ENCODE measurements around the gene KLLN.
"Not testable (repeated sequence)": the region's sequence is repeated elsewhere in the genome, so short reads cannot be mapped to it uniquely, and the experiment has no call there.

KLLN gene, protein sequence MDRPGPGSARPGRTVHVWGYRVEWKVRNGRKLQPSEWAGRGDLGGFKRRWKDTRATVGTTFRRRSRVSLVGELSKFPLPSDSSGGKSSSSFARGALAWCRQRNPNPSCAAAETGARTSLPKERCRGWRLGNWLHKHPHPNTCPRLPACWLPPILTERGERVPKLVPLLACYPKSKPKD

DNA sequence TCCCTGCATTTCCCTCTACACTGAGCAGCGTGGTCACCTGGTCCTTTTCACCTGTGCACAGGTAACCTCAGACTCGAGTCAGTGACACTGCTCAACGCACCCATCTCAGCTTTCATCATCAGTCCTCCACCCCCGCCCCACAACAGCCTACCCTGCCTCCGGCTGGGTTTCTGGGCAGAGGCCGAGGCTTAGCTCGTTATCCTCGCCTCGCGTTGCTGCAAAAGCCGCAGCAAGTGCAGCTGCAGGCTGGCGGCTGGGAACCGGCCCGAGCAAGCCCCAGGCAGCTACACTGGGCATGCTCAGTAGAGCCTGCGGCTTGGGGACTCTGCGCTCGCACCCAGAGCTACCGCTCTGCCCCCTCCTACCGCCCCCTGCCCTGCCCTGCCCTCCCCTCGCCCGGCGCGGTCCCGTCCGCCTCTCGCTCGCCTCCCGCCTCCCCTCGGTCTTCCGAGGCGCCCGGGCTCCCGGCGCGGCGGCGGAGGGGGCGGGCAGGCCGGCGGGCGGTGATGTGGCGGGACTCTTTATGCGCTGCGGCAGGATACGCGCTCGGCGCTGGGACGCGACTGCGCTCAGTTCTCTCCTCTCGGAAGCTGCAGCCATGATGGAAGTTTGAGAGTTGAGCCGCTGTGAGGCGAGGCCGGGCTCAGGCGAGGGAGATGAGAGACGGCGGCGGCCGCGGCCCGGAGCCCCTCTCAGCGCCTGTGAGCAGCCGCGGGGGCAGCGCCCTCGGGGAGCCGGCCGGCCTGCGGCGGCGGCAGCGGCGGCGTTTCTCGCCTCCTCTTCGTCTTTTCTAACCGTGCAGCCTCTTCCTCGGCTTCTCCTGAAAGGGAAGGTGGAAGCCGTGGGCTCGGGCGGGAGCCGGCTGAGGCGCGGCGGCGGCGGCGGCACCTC lies at the start of gene KLLN, which contains the start of gene PTEN:
TSS of gene KLLN (minus strand) at position 481 of the 891 bp plus-strand sequence. CDS start 1,046 bp downstream, outside the sequence.
TSS of gene PTEN (plus strand) at position 573 of the 891 bp plus-strand sequence. CDS start 845 bp downstream, outside the sequence.
- DNase-seq (ENCODE audit: low read depth in 2 of 2): peak; percentile 89 to 90

DNA sequence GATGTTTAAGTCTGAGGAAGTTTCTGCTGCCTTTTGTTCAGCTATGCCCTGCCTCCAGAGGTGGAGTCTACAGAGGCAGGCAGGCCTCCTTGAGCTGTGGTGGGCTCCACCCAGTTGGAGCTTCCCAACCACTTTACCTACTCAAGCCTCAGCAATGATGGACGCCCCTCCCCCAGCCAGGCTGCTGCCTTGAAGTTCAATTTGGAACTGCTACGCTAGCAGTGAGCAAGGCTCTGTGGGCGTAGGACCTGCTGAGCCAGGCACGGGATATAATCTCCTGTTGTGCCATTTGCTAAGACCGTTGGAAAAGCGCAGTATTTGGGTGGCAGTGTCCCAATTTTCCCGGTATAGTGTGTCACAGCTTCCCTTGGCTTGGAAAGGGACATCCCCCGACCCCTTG lies 40.1 kb upstream of the KLLN start:
- not testable (repeated sequence) for DNase-seq (ENCODE audit: low read depth in 2 of 2)

DNA sequence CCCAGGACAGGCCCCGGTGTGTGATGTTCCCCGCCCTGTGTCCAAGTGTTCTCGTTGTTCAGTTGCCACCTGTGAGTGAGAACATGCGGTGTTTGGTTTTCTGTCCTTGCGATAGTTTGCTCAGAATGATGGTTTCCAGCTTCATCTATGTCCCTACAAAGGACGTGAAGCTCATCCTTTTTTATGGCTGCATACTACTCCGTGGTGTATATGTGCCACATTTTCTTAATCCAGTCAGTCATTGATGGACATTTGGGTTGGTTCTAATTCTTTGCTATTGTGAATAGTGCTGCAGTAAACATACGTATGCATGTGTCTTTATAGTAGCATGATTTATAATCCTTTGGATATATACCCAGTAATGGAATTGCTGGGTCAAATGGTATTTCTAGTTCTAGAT lies 34.6 kb upstream of the KLLN start:
- not testable (repeated sequence) for DNase-seq (ENCODE audit: low read depth in 2 of 2)

DNA sequence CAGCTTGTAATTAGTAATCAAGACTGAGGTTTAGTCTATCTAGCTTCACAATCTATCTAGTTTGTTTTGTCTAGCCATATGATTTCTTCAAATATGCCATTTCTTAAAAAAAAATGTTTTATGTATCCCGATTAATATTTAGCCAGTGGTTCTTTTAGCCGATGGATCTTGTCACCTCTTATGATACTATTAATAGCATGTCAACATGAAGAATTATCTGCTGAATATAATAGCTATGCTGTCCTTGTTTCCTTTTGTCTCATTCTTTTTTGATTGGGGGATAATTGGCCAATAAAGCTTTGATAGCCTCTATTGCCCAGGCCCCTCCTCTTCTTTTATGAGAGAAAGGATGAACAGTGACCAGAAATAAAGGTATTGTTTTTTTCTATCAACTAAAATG lies 32.9 kb upstream of the KLLN start:
- no peak for DNase-seq (ENCODE audit: low read depth in 2 of 2)

DNA sequence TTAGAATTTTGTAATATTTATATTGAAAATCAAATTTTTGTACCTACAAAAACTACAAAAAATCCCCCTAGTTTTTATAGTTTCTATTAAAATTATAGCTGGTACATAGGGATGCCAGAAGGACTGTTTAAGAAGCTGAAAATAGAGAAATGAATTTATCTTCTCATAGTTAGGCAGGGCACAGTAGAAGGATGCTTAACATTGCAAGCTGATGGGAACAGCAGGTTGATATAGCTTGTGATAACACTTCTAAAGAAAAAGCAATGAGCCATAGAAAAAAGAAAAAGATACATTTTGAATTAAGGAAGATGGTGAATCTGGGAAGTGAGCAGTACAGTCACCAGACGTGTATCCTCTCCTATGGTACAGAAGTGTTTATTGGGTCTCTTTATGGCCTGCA lies 32.1 kb upstream of the KLLN start:
- no peak for DNase-seq (ENCODE audit: low read depth in 2 of 2)

DNA sequence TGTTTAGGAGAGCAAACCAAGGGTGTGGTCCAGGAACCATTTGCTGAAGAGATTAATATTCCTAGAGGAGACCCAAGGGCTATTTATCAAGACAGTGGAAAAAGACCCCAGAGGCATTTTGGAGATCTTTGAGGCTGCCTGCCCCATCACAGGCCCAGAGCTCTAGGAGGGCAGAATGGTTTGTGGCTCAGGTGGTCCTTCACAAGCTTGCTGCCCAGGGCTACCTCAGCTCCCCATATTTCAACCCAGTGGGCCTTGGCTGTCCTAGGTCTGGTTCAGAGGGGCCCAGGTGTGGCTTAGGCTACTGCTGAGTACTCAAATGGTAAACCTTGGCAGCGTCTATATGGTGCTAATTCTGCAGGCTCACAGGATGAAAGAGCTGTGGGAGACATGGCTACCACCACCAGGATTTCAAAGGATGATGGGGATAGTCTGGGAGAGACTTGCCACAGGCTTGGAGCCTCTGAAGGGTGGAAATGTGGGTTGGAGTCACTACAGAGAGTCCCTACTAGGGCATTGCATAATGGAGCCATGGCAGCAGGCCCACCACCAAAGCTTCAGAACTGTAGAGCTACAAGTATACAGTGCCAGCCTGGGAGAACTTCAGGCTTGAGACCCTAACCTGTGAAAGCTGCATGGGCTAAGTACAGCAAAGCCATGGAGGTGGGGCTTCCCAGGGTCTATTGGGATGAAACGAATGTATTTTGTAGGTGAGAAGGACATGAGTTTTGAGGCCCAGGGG lies 24.4 kb upstream of the KLLN start:
- DNase-seq (ENCODE audit: low read depth in 2 of 2): no peak

DNA sequence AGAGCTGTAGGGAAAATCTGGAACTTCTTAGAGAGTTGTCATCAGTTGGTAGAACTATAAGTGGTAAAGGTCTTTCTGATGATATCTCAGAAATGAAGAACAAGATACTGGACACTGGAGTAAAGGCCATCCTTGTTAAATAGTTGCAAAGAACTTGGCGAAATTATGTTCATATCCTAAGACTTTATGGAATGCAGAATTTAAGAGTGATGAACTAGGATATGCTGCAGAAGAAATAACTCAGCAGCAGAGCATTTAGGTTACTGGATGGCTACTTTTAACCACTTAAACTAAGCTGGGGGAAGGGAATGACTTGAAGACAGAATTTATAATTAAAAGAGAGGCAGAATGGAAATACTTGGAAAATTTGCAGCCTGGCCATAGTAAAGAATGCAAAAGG lies 23.8 kb upstream of the KLLN start:
- DNase-seq (ENCODE audit: low read depth in 2 of 2): no peak

DNA sequence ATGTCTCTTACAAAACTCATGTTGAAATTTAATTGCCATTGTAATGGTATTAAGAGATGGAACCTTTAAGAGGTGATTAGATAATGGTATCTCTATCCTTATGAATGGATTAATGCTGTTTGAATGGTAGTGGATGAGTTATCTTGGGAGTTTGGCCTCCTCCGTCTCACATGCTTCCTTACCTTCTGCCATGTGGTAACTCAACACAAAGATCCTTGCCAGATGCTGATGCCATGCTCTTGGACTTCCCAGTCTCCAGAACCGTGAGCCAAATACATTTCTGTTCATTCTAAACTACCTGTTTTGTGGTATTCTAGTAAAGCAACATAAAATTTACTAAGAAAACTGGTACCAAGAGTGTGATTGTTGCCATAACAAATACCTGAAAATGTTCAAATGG lies 23.3 kb upstream of the KLLN start:
- DNase-seq (ENCODE audit: low read depth in 2 of 2): no peak

DNA sequence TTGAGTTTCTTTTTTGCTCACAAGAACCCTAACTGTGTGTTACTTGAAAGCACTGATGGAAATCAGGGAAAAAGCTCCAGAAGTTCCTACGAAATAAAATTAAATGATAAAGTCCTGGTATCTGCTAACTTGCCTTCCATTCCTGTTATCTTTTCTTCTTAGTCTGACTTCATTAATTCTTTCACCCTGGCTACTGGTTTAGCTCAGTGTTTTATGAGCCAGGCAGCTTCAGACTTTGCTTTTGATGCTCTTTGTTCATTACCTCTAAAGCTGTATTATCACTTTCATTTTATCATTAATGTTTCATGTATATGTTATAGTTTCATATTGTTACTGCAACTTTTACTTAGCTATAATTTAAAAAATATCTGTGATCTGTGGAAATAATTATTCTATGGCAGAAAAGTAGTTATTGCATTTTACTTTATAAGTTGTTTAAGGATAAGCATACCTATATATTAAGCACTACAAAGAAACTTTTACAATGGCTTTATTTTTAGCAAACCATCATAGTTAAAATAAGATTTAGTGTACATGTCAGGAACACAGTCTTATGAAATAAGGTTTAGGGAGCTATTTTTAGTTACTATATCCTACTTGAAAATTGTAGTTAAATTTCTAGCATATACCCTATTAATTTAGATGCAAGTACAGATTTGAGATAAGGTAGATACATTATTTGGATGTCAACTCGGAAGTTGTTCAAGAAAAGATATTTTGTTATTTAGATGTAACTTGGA lies 19.4 kb upstream of the KLLN start:
- no peak for DNase-seq (ENCODE audit: low read depth in 2 of 2)

DNA sequence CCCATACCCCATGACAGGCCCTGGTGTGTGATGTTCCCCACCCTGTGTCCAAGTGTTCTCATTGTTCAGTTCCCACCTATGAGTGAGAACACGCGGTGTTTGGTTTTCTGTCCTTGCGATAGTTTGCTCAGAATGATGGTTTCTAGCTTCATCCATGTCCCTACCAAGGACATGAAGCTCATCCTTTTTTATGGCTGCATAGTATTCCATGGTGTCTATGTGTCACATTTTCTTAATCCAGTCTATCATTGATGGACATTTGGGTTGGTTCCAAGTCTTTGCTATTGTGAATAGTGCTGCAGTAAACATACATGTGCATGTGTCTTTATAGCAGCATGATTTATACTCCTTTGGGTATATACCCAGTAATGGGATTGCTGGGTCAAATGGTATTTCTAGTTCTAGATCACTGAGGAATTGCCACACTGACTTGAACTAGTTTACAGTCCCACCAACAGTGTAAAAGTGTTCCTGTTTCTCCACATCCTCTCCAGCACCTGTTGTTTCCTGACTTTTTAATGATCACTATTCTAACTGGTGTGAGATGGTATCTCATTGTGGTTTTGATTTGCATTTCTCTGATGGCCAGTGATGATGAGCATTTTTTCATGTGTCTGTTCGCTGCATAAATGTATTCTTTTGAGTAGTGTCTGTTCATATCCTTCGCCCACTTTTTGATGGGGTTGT lies 18.2 kb upstream of the KLLN start:
- DNase-seq (ENCODE audit: low read depth in 2 of 2): not testable (repeated sequence)

DNA sequence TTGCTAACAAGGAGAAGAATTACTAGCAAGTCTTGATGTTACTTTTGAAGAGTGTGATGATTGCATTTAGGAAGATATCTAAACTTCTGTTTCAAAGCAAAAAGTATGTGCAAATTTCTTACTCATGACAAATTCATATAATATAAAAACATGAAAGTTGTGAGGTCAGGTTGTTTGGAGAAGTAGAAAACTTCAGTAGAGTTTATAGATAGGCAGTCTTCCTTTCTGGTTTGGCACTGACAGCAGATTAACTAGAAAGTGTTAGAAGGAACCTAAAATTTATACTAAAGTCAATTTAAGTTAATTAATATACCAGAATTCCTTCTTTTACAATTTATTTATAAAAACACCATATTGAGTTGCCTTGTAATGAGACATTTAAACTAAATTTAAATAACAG lies 17.0 kb upstream of the KLLN start:
- DNase-seq (ENCODE audit: low read depth in 2 of 2): no peak

DNA sequence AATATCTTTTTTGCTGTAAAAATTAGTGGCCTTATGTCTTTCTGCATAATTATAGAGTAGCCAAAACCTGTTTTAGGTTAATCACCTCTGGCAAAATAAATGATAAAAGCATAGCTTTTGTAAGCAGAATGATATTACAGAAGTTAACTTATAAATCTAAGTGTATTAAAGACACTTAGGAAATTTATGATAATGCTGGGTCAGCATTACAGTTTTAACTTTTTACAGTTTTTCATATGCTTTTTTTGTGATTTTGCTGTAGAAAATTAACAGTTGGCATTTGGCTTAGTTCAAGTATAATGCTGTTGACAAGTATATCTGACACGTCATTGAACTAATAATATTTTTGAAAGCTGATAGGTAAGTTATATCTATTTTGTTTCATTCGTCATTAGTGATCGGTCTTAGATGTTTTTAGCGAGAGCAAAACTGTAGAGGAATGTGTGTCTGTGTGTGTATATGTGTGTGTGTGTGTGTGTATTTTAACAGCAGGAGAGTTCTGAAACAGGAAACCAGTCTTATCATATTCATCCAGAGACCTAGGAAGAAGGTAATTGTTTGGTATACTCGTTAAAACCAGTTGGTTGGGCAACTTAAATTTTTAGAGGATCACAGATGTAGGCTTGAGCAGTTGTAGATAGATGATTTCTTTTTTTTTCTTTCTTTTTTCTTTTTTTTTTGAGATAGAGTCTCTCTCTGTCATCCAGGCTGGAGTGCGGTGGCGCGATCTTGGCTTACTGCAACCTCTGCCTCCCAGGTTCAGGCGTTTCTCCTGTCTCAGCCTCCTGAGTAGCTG lies 15.5 kb upstream of the KLLN start:
- no peak for DNase-seq (ENCODE audit: low read depth in 2 of 2)

DNA sequence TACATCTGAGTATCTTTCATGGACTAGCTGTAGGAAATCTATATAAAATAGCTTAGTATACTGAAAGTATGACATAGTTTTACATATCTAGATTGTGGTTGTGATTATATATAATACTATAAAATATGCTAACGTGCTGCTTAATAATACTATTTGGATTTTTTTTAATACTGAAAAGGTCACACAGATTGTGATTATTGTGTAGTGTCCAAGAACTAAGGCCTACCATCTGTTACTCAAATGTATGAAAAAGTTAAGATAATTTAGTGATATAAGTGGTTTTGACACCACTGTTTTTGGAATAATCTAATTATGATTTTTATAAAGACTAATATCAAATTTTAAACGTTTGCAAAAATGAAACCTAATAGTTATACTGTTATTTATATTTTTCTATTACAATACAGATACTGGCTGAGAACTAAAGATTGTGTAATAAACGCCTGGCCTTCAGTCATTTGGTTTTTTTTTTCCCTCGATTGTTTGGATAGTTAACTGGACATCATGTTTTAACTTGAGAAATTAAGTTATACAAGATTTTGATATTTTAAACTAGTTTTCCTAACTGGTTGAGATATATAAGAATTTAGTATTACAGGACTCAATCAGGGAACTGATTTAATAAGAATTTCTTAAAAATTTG lies 12.7 kb upstream of the KLLN start:
- no peak for DNase-seq (ENCODE audit: low read depth in 2 of 2)

DNA sequence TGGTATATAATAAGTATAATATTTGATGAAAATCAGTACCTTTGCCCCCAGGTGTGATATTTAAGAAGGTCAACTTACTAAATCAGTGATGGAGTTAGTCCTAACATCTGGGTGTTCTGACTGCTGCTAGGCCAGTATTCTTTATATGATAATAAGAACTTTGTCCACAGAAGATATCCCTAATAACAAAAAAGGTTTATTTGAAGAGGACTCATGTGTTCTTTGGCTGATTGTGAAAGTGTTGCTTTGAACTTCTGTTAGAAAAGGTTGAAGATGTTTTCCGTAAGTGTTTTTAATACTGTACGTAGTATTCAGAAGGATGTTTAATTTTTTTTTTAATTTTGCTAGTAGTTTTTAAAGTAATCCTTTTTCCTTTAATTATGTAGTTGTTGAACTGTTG lies 10.3 kb upstream of the KLLN start:
- no peak for DNase-seq (ENCODE audit: low read depth in 2 of 2)

DNA sequence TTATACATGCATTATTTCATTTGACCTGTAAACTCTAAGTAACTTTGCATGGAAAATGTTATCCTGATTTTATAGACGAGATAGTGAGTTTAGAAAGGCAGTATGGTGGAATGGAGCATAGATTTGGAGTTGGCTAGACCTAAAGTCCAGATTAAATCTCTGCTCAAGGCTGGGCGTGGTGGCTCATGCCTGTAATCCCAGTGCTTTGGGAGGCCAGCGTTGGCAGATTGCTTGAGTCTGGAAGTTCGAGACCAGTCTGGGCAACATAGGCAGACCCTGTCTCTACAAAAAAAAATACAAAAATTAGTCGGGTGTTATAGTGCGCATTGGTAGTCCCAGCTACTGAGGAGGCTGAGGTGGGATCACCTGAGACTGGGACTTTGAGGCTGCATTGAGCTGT lies 9.5 kb upstream of the KLLN start:
- DNase-seq (ENCODE audit: low read depth in 2 of 2): no peak

DNA sequence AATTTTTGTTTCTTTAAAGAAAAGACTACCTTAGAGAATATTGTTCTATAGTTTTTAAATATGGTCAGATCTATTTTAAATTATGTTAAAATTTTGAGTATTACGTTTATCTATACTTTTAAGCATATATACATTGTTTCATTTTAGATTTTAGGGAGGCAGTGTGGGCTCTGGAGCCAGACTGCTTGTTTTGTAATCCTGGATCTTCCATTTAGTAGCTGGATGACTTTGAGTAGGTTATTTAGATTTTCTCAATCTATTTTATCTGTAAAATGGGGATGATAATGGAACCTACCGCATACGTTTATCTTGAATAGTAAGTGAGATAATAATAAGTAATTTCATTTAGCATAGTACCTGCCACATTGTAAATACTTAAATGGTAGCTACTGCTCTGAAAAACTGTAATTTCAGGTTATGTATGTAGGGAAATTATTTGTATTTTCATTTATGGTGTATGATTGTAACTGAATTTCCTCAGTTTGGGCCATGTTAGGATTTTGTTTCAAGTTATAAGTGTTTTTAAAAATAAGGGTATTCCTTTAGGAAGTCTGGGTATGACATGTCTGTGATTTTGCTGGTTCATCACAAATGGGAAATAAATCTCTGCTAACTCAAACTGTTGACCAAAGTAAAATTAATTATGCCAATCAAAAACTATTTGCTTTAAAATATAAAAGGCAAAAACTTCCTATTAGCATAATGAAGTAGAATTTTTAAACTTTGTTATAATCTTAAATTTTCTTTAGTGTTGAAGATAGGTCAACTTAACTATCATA lies 6.6 kb upstream of the KLLN start:
- DNase-seq (ENCODE audit: low read depth in 2 of 2): no peak

DNA sequence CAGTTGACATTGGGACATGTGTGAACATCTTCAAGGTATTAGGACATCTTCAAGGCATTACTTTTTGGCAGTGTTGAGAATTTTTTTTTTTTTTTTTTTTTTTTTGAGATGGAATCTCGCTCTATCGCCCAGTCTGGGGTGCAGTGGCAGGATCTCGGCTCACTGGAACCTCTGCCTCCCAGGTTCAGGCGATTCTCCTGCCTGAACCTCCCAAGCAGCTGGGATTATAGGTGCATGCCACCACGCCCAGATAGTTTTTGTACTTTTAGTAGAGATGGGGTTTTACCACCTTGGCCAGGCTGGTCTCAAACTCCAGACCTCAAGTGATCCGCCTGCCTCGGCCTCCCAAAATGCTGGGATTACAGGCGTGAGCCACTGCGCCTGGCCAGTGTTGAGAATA lies 5.8 kb upstream of the KLLN start:
- DNase-seq (ENCODE audit: low read depth in 2 of 2): not testable (repeated sequence)

DNA sequence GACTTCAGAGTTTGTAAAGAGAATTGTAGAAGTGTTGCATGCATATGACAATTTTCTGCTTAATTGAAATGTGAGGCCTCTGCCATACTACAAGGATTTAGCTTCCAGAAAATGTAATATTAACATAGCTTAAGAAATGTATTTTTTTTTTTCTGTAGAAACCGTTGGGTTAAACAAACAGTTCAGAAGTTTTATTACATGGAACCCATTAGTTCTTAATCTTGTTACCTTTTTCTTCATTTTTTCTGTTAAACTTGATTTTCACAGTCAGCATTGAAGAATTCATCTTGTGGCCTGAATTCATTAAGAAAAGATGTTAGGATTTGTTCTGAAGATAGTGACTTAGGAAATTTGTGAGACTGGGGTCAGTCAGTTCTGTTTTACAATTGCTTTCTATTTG lies 4.9 kb upstream of the KLLN start:
- DNase-seq (ENCODE audit: low read depth in 2 of 2): no peak

DNA sequence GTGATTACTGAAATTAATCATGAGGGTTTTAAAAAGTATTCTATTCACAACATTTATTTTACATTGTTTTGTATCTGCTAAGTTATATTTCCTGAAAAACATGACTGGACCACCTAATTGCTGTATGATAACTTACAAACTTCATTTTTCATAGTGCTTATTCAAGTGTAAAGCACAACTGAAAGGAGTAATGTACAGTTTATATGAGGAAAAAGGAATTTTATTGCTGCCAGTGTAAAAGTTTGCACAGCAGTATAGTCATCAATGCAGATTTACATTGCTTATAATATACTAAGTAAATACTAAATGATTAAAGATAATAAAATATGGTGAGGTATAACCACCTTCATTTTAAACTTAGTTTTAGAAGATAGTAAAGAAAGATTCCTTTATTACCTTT lies 4.1 kb upstream of the KLLN start:
- no peak for DNase-seq (ENCODE audit: low read depth in 2 of 2)
